Esophagus muscularis mucosa (tissue), 4 donors: Measurements from ENCODE around the gene DOCK7. TPM values are rescaled to one million over a fixed set of nuclear protein-coding genes. Genes with fewer than 3 reads are reported as not detected.

Experiments used
- DNase-seq: peaks from one replicate; pipeline ENCODE4 v3.0.0-alpha.2; 2017; ENCODE audit errors: extremely low spot score
- H3K27ac ChIP-seq, 4 donors: fragments of 200-600 bp; sonication (generic); replicated peaks in 1 of 4; 1 replicate in 3 of 4; 2 replicates in 1 of 4; pipeline ENCODE4 v1.5.1; 2016 to 2019; ENCODE audit warnings: mild to moderate bottlenecking in 1 of 4
- H3K27me3 ChIP-seq, 4 donors: fragments of 200-600 bp; sonication (generic); one replicate each; pipeline versions ENCODE4 v1.5.1 to v1.6.0; 2016 to 2019
- H3K36me3 ChIP-seq, 4 donors: fragments of 200-600 bp; sonication (generic); one replicate each; pipeline ENCODE4 v1.5.1; 2016 to 2019
- H3K4me1 ChIP-seq, 4 donors: fragments of 200-600 bp; sonication (generic); one replicate each; pipeline ENCODE4 v1.5.1; 2016 to 2019
- H3K4me3 ChIP-seq, 4 donors: fragments of 200-600 bp; sonication (generic); 1 replicate in 2 of 4; 2 replicates in 2 of 4; pipeline ENCODE4 v1.5.1; 2016 to 2019; ENCODE audit warnings: mild to moderate bottlenecking in 4 of 4, moderate library complexity in 1 of 4
- H3K9me3 ChIP-seq, 4 donors: fragments of 200-600 bp; sonication (generic); 1 replicate in 3 of 4; 2 replicates in 1 of 4; pipeline ENCODE4 v1.5.1; 2016 to 2019
- EP300 ChIP-seq: sonication (generic); formaldehyde crosslinking; IDR thresholded peaks from one replicate; pipeline ENCODE4 v1.6.1; 2017; ENCODE audit warnings: antibody characterized with exemption
- POLR2A ChIP-seq: fragments of 450-650 bp; IDR thresholded peaks from one replicate; pipeline ENCODE4 v1.6.1; 2017; ENCODE audit warnings: antibody characterized with exemption, moderate library complexity, mild to moderate bottlenecking, low read depth
- POLR2AphosphoS5 ChIP-seq, 2 donors: sonication (generic); formaldehyde crosslinking; IDR thresholded peaks; one replicate each; pipeline ENCODE4 v1.6.1; 2017; ENCODE audit warnings: antibody characterized with exemption in 2 of 2
- WGBS: methylation state at CpG from one replicate; pipeline ENCODE4 v1.1.5; 2018; 5-methylcytosine and 5-hydroxymethylcytosine counted together
- intact Hi-C: fragments of 100-400 bp; cut with DNase I; formaldehyde crosslinking; loops from one replicate; pipeline ENCODE4 v1.15.1; 2023
- total RNA-seq, 4 donors: library from RNA; depleted of rRNA; stranded (reverse); fragments of >200 nt; gene quantifications; one replicate each; pipeline versions ENCODE4 v1.1.0 to v1.2.1, GENCODE V29; 2016
- TF ChIP-seq, protein P1 (sequence below), 3 experiments: fragments of 200-600 bp in 2 of 3; fragments of 450-650 bp in 1 of 3; sonication (generic) in 2 of 3; IDR thresholded peaks; one replicate each; pipeline ENCODE4 v1.5.1; 2017 to 2019; ENCODE audit warnings: antibody characterized with exemption in 3 of 3, mild to moderate bottlenecking in 2 of 3, moderate library complexity in 1 of 3

The DOCK7 gene
- total RNA-seq, 4 donors from 2014 or later, result 27.7 to 66.7 (median 30.5) TPM

DNA sequence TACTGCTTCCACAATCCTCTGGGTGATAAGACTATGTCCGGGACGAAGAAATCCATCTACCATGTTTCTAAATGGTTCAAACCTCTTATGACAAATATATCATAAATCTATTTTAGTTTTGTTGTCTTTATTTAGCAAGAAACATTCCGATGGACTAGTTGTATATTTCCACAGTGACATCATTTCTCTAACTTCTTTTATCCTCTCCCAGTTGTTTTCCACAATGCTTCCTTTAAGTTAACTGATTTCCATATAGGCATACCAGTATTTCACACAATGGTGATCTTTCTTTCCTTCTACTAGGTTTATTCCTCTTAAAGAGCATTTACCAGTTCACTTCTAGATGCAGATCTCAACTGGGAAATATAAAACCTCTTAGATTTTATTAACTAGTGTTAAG is 206.5 kb downstream of the DOCK7 start:
- Histone ChIP-seq H3K27ac (no peak overlapping the region), H3K4me3 (no peak overlapping the region), H3K36me3 (peaks cover 0 to 25% (median 12%) of the 10 kb centered on the region in 4 donors), H3K9me3 (no peaks in the 10 kb centered on the region), H3K4me1 (no peaks in the 10 kb centered on the region), H3K27me3 (no peaks in the 10 kb centered on the region)
- intact Hi-C loops, result no loop called here
- TF ChIP-seq EP300 (no peak), POLR2A (no peak), POLR2AphosphoS5 (IDR thresholded peaks at IDR 0.05) (no peak)
- TF ChIP-seq, protein P1, sequence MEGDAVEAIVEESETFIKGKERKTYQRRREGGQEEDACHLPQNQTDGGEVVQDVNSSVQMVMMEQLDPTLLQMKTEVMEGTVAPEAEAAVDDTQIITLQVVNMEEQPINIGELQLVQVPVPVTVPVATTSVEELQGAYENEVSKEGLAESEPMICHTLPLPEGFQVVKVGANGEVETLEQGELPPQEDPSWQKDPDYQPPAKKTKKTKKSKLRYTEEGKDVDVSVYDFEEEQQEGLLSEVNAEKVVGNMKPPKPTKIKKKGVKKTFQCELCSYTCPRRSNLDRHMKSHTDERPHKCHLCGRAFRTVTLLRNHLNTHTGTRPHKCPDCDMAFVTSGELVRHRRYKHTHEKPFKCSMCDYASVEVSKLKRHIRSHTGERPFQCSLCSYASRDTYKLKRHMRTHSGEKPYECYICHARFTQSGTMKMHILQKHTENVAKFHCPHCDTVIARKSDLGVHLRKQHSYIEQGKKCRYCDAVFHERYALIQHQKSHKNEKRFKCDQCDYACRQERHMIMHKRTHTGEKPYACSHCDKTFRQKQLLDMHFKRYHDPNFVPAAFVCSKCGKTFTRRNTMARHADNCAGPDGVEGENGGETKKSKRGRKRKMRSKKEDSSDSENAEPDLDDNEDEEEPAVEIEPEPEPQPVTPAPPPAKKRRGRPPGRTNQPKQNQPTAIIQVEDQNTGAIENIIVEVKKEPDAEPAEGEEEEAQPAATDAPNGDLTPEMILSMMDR (IDR thresholded peaks at IDR 0.05), result no peak
- WGBS, result 89% methylated on average over 3 of the region's 3 CpGs
- DNase-seq, result no peak

DNA sequence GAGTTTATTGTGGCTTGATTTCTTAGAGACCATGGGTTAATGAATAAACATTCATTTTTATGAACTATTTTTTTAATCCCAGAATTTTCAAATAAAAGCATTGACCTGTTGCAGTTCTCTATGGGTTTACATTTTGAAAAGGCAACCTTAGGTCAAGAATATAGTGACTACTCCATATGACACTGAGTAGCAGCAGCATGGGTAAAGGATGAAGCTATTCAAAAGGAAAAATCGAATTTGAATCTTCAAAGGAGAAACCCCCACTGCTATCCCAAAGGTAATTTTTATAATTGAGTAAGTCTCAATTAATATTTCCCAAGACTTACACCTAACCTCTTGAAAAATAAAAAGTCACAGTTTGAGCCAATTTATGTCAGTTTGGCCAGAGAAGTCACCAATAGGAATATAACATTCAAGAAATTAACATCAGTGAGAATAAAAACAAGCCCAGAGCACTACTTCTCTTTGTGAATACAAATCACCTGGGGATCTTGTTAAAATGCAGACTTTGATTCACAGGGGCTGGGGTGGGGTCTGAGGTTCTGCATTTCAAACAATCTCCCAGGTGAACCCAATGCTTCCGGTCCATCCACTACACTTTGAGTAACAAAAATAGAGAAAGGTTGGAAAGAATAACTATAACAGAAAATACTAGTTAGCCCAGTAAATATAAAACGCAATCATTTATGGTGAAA is 211.5 kb downstream of the DOCK7 start:
- TF ChIP-seq, protein P1 (IDR thresholded peaks at IDR 0.05), result no peak
- no peak for TF ChIP-seq POLR2AphosphoS5 (IDR thresholded peaks at IDR 0.05)
- no peak for TF ChIP-seq EP300
- TF ChIP-seq POLR2A, result no peak
- WGBS, result 77% methylated on average over 3 of the region's 3 CpGs
- peaks cover 18 to 75% (median 47%) of the 10 kb centered on the region in 4 donors for H3K36me3 ChIP-seq
- no peaks in the 10 kb centered on the region for H3K9me3 ChIP-seq
- intact Hi-C loops, result no loop called here
- H3K4me1 ChIP-seq, result no peaks in the 10 kb centered on the region
- H3K27ac ChIP-seq, result no peak overlapping the region
- no peak for DNase-seq
- no peak overlapping the region for H3K4me3 ChIP-seq
- H3K27me3 ChIP-seq, result no peaks in the 10 kb centered on the region

GRCh38 chr1:62467092-62467491 is 221.1 kb downstream of the DOCK7 start:
- intact Hi-C loops, result no loop called here
- H3K4me3 ChIP-seq, result no peak overlapping the region
- no peak overlapping the region for H3K27ac ChIP-seq
- no peaks in the 10 kb centered on the region for H3K27me3 ChIP-seq
- peaks cover 24 to 83% (median 32%) of the 10 kb centered on the region in 4 donors for H3K36me3 ChIP-seq
- TF ChIP-seq POLR2AphosphoS5 (IDR thresholded peaks at IDR 0.05) (no peak), POLR2A (no peak), EP300 (no peak)
- TF ChIP-seq, protein P1 (IDR thresholded peaks at IDR 0.05), result no peak
- peaks cover 0 to 9% (median 0%) of the 10 kb centered on the region in 4 donors for H3K9me3 ChIP-seq
- DNase-seq, result no peak
- no peaks in the 10 kb centered on the region for H3K4me1 ChIP-seq

- H3K36me3 ChIP-seq, result peaks cover 11 to 61% (median 15%) of the 10 kb centered on the region in 4 donors
- WGBS, result 94% methylated on average over 3 of the region's 3 CpGs
- no peak for DNase-seq
- no peaks in the 10 kb centered on the region for H3K4me1 ChIP-seq
- no peak overlapping the region for H3K4me3 ChIP-seq
- TF ChIP-seq POLR2AphosphoS5 (IDR thresholded peaks at IDR 0.05) (no peak), EP300 (no peak), POLR2A (no peak)
- TF ChIP-seq, protein P1 (IDR thresholded peaks at IDR 0.05), result no peak
- intact Hi-C loops, result no loop called here
- no peak overlapping the region for H3K27ac ChIP-seq
- H3K27me3 ChIP-seq, result no peaks in the 10 kb centered on the region
- no peaks in the 10 kb centered on the region for H3K9me3 ChIP-seq
Observed at GRCh38 chr1:62462370-62462769, 225.8 kb downstream of the DOCK7 start.

- no peak overlapping the region for H3K4me3 ChIP-seq
- no peaks in the 10 kb centered on the region for H3K4me1 ChIP-seq
- intact Hi-C loops, result no loop called here
- TF ChIP-seq EP300 (no peak), POLR2A (no peak), POLR2AphosphoS5 (IDR thresholded peaks at IDR 0.05) (no peak)
- TF ChIP-seq, protein P1 (IDR thresholded peaks at IDR 0.05), result no peak
- WGBS, result 72% methylated on average over 7 of the region's 7 CpGs
- H3K27ac ChIP-seq, result no peak overlapping the region
- no peak for DNase-seq
- H3K27me3 ChIP-seq, result no peaks in the 10 kb centered on the region
- no peaks in the 10 kb centered on the region for H3K9me3 ChIP-seq
- peaks cover 4 to 60% (median 18%) of the 10 kb centered on the region in 4 donors for H3K36me3 ChIP-seq
Observed at GRCh38 chr1:62457955-62458354, 230.2 kb downstream of the DOCK7 start.
